Liver (tissue), 9 donors: ENCODE data around the gene CCL25. TPM values are rescaled to one million over a fixed set of nuclear protein-coding genes. Genes with fewer than 3 reads are reported as not detected.

Experiments
- DNase-seq: peaks from one replicate; pipeline ENCODE4 v3.0.0-alpha.2; 2017; ENCODE audit warnings: low spot score
- H3K27ac ChIP-seq, 2 donors: one replicate each; pipeline ENCODE4 v1.7.0; 2013; ENCODE audit warnings: inconsistent platforms in 2 of 2, low read length in 2 of 2, control low read depth in 1 of 2, low read depth in 1 of 2, mild to moderate bottlenecking in 1 of 2
- H3K27me3 ChIP-seq, 4 donors: one replicate each; pipeline versions ENCODE4 v1.6.1 to v1.7.0; 2013; ENCODE audit warnings: low read length in 3 of 4, inconsistent platforms in 1 of 4, mild to moderate bottlenecking in 1 of 4, moderate library complexity in 1 of 4; ENCODE audit not compliant: control insufficient read depth in 4 of 4, insufficient read depth in 4 of 4
- H3K36me3 ChIP-seq, 4 donors: one replicate each; pipeline versions ENCODE4 v1.6.1 to v1.7.0; 2013; ENCODE audit warnings: low read length in 3 of 4, mild to moderate bottlenecking in 3 of 4, low read depth in 1 of 4, moderate library complexity in 1 of 4; ENCODE audit not compliant: control insufficient read depth in 4 of 4, insufficient read depth in 3 of 4
- H3K4me1 ChIP-seq, 4 donors: one replicate each; pipeline versions ENCODE4 v1.6.1 to v1.7.0; 2013; ENCODE audit warnings: low read length in 3 of 4, mild to moderate bottlenecking in 3 of 4, moderate library complexity in 1 of 4; ENCODE audit not compliant: control insufficient read depth in 4 of 4, insufficient read depth in 4 of 4
- H3K4me3 ChIP-seq, 3 donors: one replicate each; pipeline versions ENCODE4 v1.6.1 to v1.7.0; 2013; ENCODE audit warnings: low read length in 3 of 3, control low read depth in 1 of 3, low read depth in 1 of 3, mild to moderate bottlenecking in 1 of 3
- H3K9ac ChIP-seq, 2 donors: one replicate each; pipeline ENCODE4 v1.7.0; 2013; ENCODE audit warnings: low read length in 2 of 2, mild to moderate bottlenecking in 2 of 2, moderate library complexity in 2 of 2, control low read depth in 1 of 2, low read depth in 1 of 2
- H3K9me3 ChIP-seq, 4 donors: one replicate each; pipeline versions ENCODE4 v1.6.1 to v1.7.0; 2013; ENCODE audit warnings: low read length in 3 of 4; ENCODE audit not compliant: control insufficient read depth in 4 of 4
- ATF3 ChIP-seq: IDR thresholded peaks from 2 replicates; pipeline ENCODE4 v1.6.1; 2016; ENCODE audit warnings: antibody characterized with exemption
- CTCF ChIP-seq: fragments of 150-350 bp; IDR thresholded peaks from 2 replicates; pipeline ENCODE4 v1.5.1; 2017; ENCODE audit warnings: improper control_type of control experiment, low read depth, low read length; ENCODE audit not compliant: missing input control
- EGR1 ChIP-seq, 2 donors: IDR thresholded peaks; 2 replicates each; pipeline ENCODE4 v1.6.1; 2016 to 2018; ENCODE audit warnings: antibody characterized with exemption in 2 of 2, low read depth in 2 of 2
- FOXA1 ChIP-seq: IDR thresholded peaks from 2 replicates; pipeline ENCODE4 v1.6.1; 2016; ENCODE audit warnings: antibody characterized with exemption
- FOXA2 ChIP-seq: IDR thresholded peaks from 2 replicates; pipeline ENCODE4 v1.6.1; 2016; ENCODE audit warnings: antibody characterized with exemption
- GABPA ChIP-seq, 2 donors: IDR thresholded peaks in 1 of 2; conservative IDR thresholded peaks in 1 of 2; 2 replicates each; pipeline ENCODE4 v1.6.1; 2016; ENCODE audit warnings: antibody characterized with exemption in 2 of 2, mild to moderate bottlenecking in 1 of 2, moderate library complexity in 1 of 2
- HNF4A ChIP-seq, 2 donors: conservative IDR thresholded peaks; 2 replicates each; pipeline ENCODE4 v1.6.1; 2016; ENCODE audit warnings: antibody characterized with exemption in 2 of 2, mild to moderate bottlenecking in 2 of 2
- JUND ChIP-seq, 2 donors: IDR thresholded peaks; 2 replicates each; pipeline ENCODE4 v1.6.1; 2016; ENCODE audit warnings: antibody characterized with exemption in 2 of 2
- MAX ChIP-seq: IDR thresholded peaks from 2 replicates; pipeline ENCODE4 v1.6.1; 2016; ENCODE audit warnings: antibody characterized with exemption
- NR2F2 ChIP-seq: IDR thresholded peaks from 2 replicates; pipeline ENCODE4 v1.6.1; 2016; ENCODE audit warnings: antibody characterized with exemption
- RAD21 ChIP-seq, 2 donors: IDR thresholded peaks; 2 replicates each; pipeline ENCODE4 v1.6.1; 2016; ENCODE audit warnings: antibody characterized with exemption in 2 of 2, mild to moderate bottlenecking in 2 of 2
- REST ChIP-seq: IDR thresholded peaks from 2 replicates; pipeline ENCODE4 v1.6.1; 2016; ENCODE audit warnings: antibody characterized with exemption, mild to moderate bottlenecking
- RXRA ChIP-seq, 2 donors: IDR thresholded peaks; 2 replicates each; pipeline ENCODE4 v1.6.1; 2017 to 2018; ENCODE audit warnings: antibody characterized with exemption in 2 of 2, mild to moderate bottlenecking in 1 of 2
- SP1 ChIP-seq: IDR thresholded peaks from 2 replicates; pipeline ENCODE4 v1.6.1; 2018; ENCODE audit warnings: antibody characterized with exemption, mild to moderate bottlenecking
- TAF1 ChIP-seq: conservative IDR thresholded peaks from 2 replicates; pipeline ENCODE4 v1.6.1; 2016; ENCODE audit warnings: antibody characterized with exemption, mild to moderate bottlenecking
- YY1 ChIP-seq: IDR thresholded peaks from 2 replicates; pipeline ENCODE4 v1.6.1; 2016; ENCODE audit warnings: antibody characterized with exemption, mild to moderate bottlenecking
- WGBS: extraction: QIAGEN DNeasy Blood & Tissue Kit; methylation state at CpG from one replicate; pipeline ENCODE4 v1.1.7; 2013; 5-methylcytosine and 5-hydroxymethylcytosine counted together
- polyA plus RNA-seq, 2 donors: library from polyadenylated mRNA; stranded (reverse) in 1 of 2; unstranded in 1 of 2; fragments of 200-250 nt in 1 of 2; fragments of >200 nt in 1 of 2; fragmentation: Nextera tagmentation in 1 of 2; extraction: Ambion mirVana in 1 of 2; gene quantifications; one replicate each; pipeline versions ENCODE4 v1.2.1 to v1.2.3, GENCODE V29; 2013 to 2015
- total RNA-seq, 2 donors: library from RNA; depleted of rRNA; stranded (reverse); fragments of >200 nt; gene quantifications; one replicate each; pipeline ENCODE4 v1.2.3, GENCODE V29; 2014
- donor health status: healthy.
- donor health status: healthy.
- donor health status: healthy.
- donor health status: healthy.
- donor health status: healthy.

The CCL25 gene
- total and polyA plus RNA-seq, 4 donors = not detected

- 95% methylated on average over 15 of the region's 15 CpGs for WGBS
- H3K27ac ChIP-seq = no peak overlapping the region
- no peaks in the 10 kb centered on the region for H3K27me3 ChIP-seq
- H3K4me1 ChIP-seq = peaks cover 0 to 3% (median 0%) of the 10 kb centered on the region in 4 donors
- DNase-seq = no peak
- no peak overlapping the region for H3K9ac ChIP-seq
- no peaks in the 10 kb centered on the region for H3K9me3 ChIP-seq
- H3K4me3 ChIP-seq = no peak overlapping the region
- no peaks in the 10 kb centered on the region for H3K36me3 ChIP-seq
- TF ChIP-seq MAX (no peak), EGR1 (IDR thresholded peaks at IDR 0.05; ENCODE audit: low read depth in 2 of 2) (no peak), RAD21 (IDR thresholded peaks at IDR 0.05) (no peak), GABPA (IDR thresholded peaks at IDR 0.05 in 1 of 2, conservative IDR thresholded peaks at IDR 0.05 in 1 of 2) (no peak), SP1 (no peak), TAF1 (no peak), JUND (IDR thresholded peaks at IDR 0.05) (no peak), CTCF (no peak), ATF3 (no peak), HNF4A (conservative IDR thresholded peaks at IDR 0.05) (no peak)
These were observed 35.3 kb downstream of the CCL25 start for GRCh38 chr19:8087876-8088275.

GRCh38 chr19:8088752-8089663 lies 36.4 kb downstream of the CCL25 start:
- H3K27ac ChIP-seq = no peak overlapping the region
- H3K9me3 ChIP-seq = no peaks in the 10 kb centered on the region
- DNase-seq = no peak
- TF ChIP-seq SP1 (no peak), YY1 (no peak)
- H3K9ac ChIP-seq = no peak overlapping the region
- H3K4me1 ChIP-seq = peaks cover 0 to 3% (median 0%) of the 10 kb centered on the region in 4 donors
- 83% methylated on average over 8 of the region's 8 CpGs for WGBS
- no peaks in the 10 kb centered on the region for H3K27me3 ChIP-seq
- H3K36me3 ChIP-seq = no peaks in the 10 kb centered on the region
- H3K4me3 ChIP-seq = no peak overlapping the region

GRCh38 chr19:8089664-8090601 lies 37.4 kb downstream of the CCL25 start:
- DNase-seq = no peak
- WGBS = 87% methylated on average over 19 of the region's 19 CpGs
- TF ChIP-seq EGR1 (IDR thresholded peaks at IDR 0.05; ENCODE audit: low read depth in 2 of 2) (no peak), RXRA (IDR thresholded peaks at IDR 0.05) (no peak), FOXA1 (no peak), ATF3 (no peak), SP1 (no peak), REST (no peak), YY1 (no peak), FOXA2 (no peak), NR2F2 (no peak), CTCF (no peak)
- H3K4me3 ChIP-seq = no peak overlapping the region
- H3K27ac ChIP-seq = no peak overlapping the region
- no peak overlapping the region for H3K9ac ChIP-seq
- H3K9me3 ChIP-seq = peaks cover 0 to 6% (median 3%) of the 10 kb centered on the region in 4 donors
- no peaks in the 10 kb centered on the region for H3K27me3 ChIP-seq
- H3K4me1 ChIP-seq = peaks cover 0 to 3% (median 0%) of the 10 kb centered on the region in 4 donors
- no peaks in the 10 kb centered on the region for H3K36me3 ChIP-seq
